DOHH2 (cell line): ENCODE results near the gene RPN2.

ENCODE experiments used
- EZH2phosphoT487 ChIP-seq: fragments of 200-600 bp; sonication (generic); IDR thresholded peaks from 2 replicates; pipeline ENCODE4 v1.6.1; 2017; ENCODE audit warnings: borderline replicate concordance, mild to moderate bottlenecking, antibody characterized with exemption, low read length, moderate library complexity, mixed read lengths
- TF ChIP-seq, protein P1 (sequence below): fragments of 200-600 bp; sonication (generic); IDR thresholded peaks from one replicate; pipeline ENCODE4 v1.5.1; 2014; ENCODE audit warnings: antibody characterized with exemption, mild to moderate bottlenecking, low read depth, low read length; ENCODE audit not compliant: poor library complexity, severe bottlenecking

DNA sequence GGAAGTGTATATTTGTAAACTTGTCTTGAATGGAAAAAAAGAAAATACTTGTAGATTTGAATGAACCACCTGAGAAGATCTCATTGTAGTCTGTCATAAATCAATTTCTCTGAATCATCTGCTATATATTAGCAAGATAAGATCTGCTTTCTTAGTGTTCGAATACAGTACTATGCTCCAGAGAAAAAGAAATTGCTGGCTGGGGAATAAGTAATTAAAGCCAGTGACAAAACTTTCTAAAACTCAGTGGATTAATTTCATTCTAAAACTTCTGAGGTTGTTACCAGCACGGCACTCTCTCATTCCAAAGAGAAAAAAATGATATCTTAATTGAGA is 22.7 kb downstream of the RPN2 start:
- TF ChIP-seq, protein P1, sequence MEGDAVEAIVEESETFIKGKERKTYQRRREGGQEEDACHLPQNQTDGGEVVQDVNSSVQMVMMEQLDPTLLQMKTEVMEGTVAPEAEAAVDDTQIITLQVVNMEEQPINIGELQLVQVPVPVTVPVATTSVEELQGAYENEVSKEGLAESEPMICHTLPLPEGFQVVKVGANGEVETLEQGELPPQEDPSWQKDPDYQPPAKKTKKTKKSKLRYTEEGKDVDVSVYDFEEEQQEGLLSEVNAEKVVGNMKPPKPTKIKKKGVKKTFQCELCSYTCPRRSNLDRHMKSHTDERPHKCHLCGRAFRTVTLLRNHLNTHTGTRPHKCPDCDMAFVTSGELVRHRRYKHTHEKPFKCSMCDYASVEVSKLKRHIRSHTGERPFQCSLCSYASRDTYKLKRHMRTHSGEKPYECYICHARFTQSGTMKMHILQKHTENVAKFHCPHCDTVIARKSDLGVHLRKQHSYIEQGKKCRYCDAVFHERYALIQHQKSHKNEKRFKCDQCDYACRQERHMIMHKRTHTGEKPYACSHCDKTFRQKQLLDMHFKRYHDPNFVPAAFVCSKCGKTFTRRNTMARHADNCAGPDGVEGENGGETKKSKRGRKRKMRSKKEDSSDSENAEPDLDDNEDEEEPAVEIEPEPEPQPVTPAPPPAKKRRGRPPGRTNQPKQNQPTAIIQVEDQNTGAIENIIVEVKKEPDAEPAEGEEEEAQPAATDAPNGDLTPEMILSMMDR: no peak
- TF ChIP-seq EZH2phosphoT487: no peak
